GM20431 (cell line): ENCODE measurements around the gene STT3A.

Experiments
- in situ Hi-C: fragments of 300-500 bp; cut with MseI, MboI; formaldehyde crosslinking; loops from one replicate; pipeline ENCODE4 v1.15.0; 2020; ENCODE audit warnings: low sequenced_read_pairs; ENCODE audit not compliant: unreplicated experiment

Gene STT3A

GRCh38 chr11:125586623-125587022 lies 6.0 kb upstream of the STT3A start:
- in situ Hi-C loops, result loop anchor here (25.0 kb wide), 1 partner anchor 301 kb away; the partner anchor contains the start of gene HYLS1

- in situ Hi-C loops, result loop anchor here (25.0 kb wide), 1 partner anchor 300 kb away; the partner anchor contains the start of gene HYLS1
Measured at GRCh38 chr11:125587480-125587879, 5.2 kb upstream of the STT3A start.

GRCh38 chr11:125588505-125588904 lies 4.1 kb upstream of the STT3A start:
- in situ Hi-C loops, result loop anchor here (25.0 kb wide), 1 partner anchor 299 kb away; the partner anchor contains the start of gene HYLS1

- in situ Hi-C loops, result loop anchor here (25.0 kb wide), 1 partner anchor 296 kb away; the partner anchor contains the start of gene HYLS1
Measured at GRCh38 chr11:125591649-125592304, 875 bp upstream of the STT3A start.

- in situ Hi-C loops, result loop anchor here (25.0 kb wide), 1 partner anchor 294 kb away; the partner anchor contains the start of gene HYLS1
Measured at GRCh38 chr11:125593114-125593820, 615 bp downstream of the STT3A start.

GRCh38 chr11:125594958-125595357 lies 2.3 kb downstream of the STT3A start:
- in situ Hi-C loops, result loop anchor here (25.0 kb wide), 1 partner anchor 292 kb away; the partner anchor contains the start of gene HYLS1

GRCh38 chr11:125600663-125601062 lies 8.0 kb downstream of the STT3A start:
- in situ Hi-C loops, result no loop called here

- in situ Hi-C loops, result no loop called here
Measured at GRCh38 chr11:125603207-125603606, 10.6 kb downstream of the STT3A start.

GRCh38 chr11:125605417-125605816 lies 12.8 kb downstream of the STT3A start:
- in situ Hi-C loops, result no loop called here

- in situ Hi-C loops, result no loop called here
Measured at GRCh38 chr11:125609545-125609944, 16.9 kb downstream of the STT3A start.

GRCh38 chr11:125618383-125618782 lies 25.7 kb downstream of the STT3A start:
- in situ Hi-C loops, result no loop called here

- in situ Hi-C loops, result no loop called here
Measured at GRCh38 chr11:125621995-125622394, 29.3 kb downstream of the STT3A start.

- in situ Hi-C loops, result no loop called here
Measured at GRCh38 chr11:125623064-125623463, 30.4 kb downstream of the STT3A start.

- in situ Hi-C loops, result no loop called here
Measured at GRCh38 chr11:125624756-125625213, 32.1 kb downstream of the STT3A start, which contains the start of gene CHEK1. Gene CHEK1, plus strand, starts transcription at chr11:125625163. Its CDS starts 1,606 bp downstream, at chr11:125626769.

- in situ Hi-C loops, result no loop called here
Measured at GRCh38 chr11:125625225-125625629, 32.6 kb downstream of the STT3A start.

GRCh38 chr11:125625630-125626287 lies 33.1 kb downstream of the STT3A start:
- in situ Hi-C loops, result no loop called here

- in situ Hi-C loops, result no loop called here
Measured at GRCh38 chr11:125626288-125626950, 33.8 kb downstream of the STT3A start.

GRCh38 chr11:125627236-125627910 lies 34.7 kb downstream of the STT3A start:
- in situ Hi-C loops, result no loop called here

- in situ Hi-C loops, result no loop called here
Measured at GRCh38 chr11:125637840-125638239, 45.2 kb downstream of the STT3A start.
